D721Med (cell line): Measurements from ENCODE around the gene PLPPR1.
A peak's percentile ranks its signal among the peaks of the same experiment; 100 is the strongest.

Experiments
- DNase-seq: peaks from one replicate; pipeline ENCODE4 v3.0.0; 2011; ENCODE audit warnings: low spot score; ENCODE audit not compliant: insufficient read length
- FAIRE-seq: peaks from 2 replicates; lab custom pipeline; 2011; peaks lifted over from hg19 to GRCh38; lab: Jason Lieb, UNC
- TF ChIP-seq, protein P1 (sequence below): IDR thresholded peaks from 2 replicates; pipeline ENCODE4 v1.5.1; 2012; ENCODE audit warnings: mild to moderate bottlenecking, control low read depth; ENCODE audit not compliant: insufficient read depth; ENCODE audit errors: missing control alignments

Gene PLPPR1

DNA sequence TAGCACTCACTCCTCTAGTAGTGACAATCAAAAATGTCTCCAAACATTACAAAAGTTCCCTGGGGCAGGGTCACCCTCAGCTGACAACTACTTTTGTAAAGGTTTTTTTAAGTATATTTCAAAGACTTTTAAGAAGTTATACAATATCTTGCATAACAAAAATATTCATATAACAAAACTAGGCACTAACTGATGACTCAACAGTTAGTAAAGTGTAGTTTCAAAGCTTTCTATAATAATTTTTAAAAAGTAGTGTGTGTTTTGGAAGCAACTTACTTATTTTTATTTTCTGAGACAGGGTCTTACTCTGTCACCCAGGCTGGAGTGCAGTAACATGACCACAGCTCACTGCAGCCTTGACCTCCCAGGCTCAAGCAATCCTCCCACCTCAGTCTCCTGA lies 271.4 kb downstream of the PLPPR1 start:
- no peak for DNase-seq
- no peak for FAIRE-seq
- TF ChIP-seq, protein P1, sequence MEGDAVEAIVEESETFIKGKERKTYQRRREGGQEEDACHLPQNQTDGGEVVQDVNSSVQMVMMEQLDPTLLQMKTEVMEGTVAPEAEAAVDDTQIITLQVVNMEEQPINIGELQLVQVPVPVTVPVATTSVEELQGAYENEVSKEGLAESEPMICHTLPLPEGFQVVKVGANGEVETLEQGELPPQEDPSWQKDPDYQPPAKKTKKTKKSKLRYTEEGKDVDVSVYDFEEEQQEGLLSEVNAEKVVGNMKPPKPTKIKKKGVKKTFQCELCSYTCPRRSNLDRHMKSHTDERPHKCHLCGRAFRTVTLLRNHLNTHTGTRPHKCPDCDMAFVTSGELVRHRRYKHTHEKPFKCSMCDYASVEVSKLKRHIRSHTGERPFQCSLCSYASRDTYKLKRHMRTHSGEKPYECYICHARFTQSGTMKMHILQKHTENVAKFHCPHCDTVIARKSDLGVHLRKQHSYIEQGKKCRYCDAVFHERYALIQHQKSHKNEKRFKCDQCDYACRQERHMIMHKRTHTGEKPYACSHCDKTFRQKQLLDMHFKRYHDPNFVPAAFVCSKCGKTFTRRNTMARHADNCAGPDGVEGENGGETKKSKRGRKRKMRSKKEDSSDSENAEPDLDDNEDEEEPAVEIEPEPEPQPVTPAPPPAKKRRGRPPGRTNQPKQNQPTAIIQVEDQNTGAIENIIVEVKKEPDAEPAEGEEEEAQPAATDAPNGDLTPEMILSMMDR: no peak

DNA sequence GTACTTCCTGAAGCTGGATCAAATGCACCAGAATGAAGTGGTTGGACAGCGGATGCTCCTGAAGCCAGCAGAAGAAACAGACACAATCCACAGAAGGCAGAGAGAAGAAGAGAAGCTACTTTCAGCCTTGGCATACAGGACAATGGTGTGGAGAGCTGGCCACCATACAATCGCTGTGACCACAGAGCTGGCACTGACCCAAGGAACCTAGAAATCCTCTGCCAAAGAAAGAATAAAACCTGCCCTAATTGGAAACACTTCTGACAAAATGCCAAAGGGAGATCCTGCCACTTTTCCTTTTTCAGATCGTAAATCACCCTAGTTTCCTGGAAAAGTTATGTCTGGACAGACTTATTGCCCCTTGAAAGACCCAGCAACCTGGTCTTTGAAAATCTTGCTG lies 278.5 kb downstream of the PLPPR1 start:
- FAIRE-seq: no peak
- TF ChIP-seq, protein P1: no peak

DNA sequence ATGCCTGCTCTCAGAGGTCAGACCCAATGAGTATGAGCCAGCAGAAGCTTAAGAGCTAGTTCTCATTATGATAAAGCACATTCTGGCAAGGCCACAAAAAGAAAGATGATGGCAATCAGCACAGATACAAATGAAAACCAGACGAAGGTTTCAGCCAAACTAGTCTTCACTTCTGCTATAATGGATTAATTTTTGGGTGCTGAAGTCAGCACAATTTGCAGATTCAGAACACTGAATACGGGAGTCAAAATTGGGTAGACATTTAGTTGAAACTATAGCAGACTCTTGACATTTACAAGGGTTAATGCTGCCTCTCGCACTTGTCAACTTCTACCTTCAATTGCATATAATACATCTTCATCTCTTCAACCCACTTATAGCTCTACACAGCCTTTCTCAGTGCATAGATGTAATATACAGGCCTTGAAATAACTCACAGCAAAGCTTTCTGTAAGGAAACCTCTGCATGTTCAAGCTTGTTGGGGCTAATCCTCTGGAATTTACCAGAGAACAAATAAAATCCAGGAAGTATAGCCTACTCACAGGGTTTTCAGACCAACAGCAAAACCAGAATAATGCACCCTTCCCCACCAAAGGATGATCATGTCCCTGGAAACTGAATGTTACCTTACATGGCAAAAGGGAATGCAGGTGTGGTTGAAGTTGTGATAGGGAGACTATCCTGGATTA lies 279.1 kb downstream of the PLPPR1 start:
- TF ChIP-seq, protein P1: no peak
- DNase-seq (no peak), FAIRE-seq (no peak)

More for the DNA sequence above, 278.5 kb downstream of the PLPPR1 start:
- DNase-seq: no peak

DNA sequence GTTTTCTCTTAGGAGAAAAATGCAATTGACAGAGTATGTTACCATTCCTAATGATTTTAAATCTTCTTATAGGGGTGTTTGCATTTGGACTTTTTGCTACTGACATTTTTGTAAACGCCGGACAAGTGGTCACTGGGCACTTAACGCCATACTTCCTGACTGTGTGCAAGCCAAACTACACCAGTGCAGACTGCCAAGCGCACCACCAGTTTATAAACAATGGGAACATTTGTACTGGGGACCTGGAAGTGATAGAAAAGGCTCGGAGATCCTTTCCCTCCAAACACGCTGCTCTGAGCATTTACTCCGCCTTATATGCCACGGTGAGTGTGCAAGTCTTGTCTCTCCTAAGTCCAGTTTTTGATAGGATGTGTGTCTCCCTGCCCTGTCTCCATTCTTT lies 280.6 kb downstream of the PLPPR1 start:
- FAIRE-seq (no peak), DNase-seq (no peak)
- TF ChIP-seq, protein P1: no peak

DNA sequence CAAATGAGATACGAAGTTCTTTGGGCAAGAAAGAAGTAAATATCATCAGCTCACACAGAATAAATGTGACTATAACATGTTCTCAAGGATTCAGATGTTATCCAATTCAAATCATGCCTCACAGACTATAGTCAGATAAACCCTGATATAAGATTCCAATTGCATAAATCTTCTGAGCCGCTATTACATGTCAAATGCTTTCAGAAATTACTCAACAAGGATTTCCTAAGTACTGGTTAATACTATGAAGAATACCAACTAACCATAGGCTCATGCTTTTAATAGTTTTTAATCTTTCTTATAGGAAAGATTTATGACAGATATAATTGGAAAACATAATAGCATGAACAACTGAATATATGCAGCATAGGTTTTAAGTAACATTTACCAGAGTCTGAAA lies 282.7 kb downstream of the PLPPR1 start:
- no peak for FAIRE-seq
- TF ChIP-seq, protein P1: no peak
- DNase-seq: no peak

DNA sequence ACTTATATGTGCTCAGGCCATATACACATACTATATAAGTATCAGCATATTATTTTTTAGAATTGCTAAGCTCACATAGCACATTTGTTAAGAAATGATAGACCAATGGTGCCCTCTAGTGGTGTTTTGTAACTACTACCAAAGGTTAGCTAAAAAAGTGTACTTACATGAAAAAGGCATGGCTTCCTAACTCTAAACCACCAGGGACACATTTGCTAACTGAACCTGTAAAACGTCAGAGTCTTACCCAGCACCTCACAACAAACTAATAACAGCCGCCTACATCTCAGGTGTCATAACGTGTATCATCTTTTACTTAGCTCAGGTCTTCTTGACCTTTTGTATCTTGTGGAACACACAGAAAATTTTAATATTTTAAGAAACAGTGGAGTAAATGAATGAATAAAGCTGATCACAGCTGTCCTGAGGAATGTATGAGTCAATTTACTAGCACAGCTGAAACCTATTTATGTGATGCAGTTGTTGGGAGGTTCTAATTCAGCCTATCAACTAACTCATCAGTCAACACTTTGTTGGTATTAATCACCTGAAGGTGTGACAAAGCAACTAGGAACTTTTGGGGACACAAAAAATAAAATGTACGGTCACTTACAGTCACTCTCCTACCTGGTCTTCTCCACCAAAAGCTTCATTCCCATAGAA lies 283.4 kb downstream of the PLPPR1 start:
- FAIRE-seq: peak; percentile 96

More for the DNA sequence above, 283.4 kb downstream of the PLPPR1 start:
- DNase-seq: peak; percentile 18
- TF ChIP-seq, protein P1: peak; percentile 78
